HepG2 (cell line): ENCODE results near the gene ASF1B. TPM values are rescaled to one million over a fixed set of nuclear protein-coding genes. Genes with fewer than 3 reads are reported as not detected.

Experiments used
- DMAP1 ChIP-seq: IDR thresholded peaks from 2 replicates; pipeline ENCODE4 v1.6.1; 2016
- DNMT3B ChIP-seq: conservative IDR thresholded peaks from 2 replicates; pipeline ENCODE4 v1.6.1; 2016; ENCODE audit warnings: missing biosample characterization, control low read depth
- HNF1A ChIP-seq, 2 experiments: sonication (generic) in 1 of 2; formaldehyde crosslinking in 1 of 2; IDR thresholded peaks; 2 replicates each; pipeline versions ENCODE4 v1.4.0 to v1.6.1; 2016 to 2020; ENCODE audit warnings: borderline replicate concordance in 1 of 2, low read depth in 1 of 2, mild to moderate bottlenecking in 1 of 2, missing genetic modification reagents in 1 of 2
- HNF4A ChIP-seq: sonication (generic); formaldehyde crosslinking; IDR thresholded peaks from 2 replicates; pipeline ENCODE4 v1.4.0; 2020; ENCODE audit warnings: missing genetic modification reagents
- MIER3 ChIP-seq: IDR thresholded peaks from 2 replicates; pipeline ENCODE4 v1.6.1; 2016; ENCODE audit warnings: missing compliant biosample characterization, borderline replicate concordance
- NCOR1 ChIP-seq: fragments of 200-600 bp; sonication (generic); IDR thresholded peaks from 2 replicates; pipeline ENCODE4 v1.7.0; 2017; ENCODE audit warnings: antibody characterized with exemption, low read length, borderline replicate concordance
- NKX3-1 ChIP-seq: sonication (generic); formaldehyde crosslinking; IDR thresholded peaks from 2 replicates; pipeline ENCODE4 v1.5.0; 2020; ENCODE audit warnings: missing genetic modification reagents
- POLR2A ChIP-seq, 2 experiments: IDR thresholded peaks; 2 replicates each; pipeline ENCODE4 v1.6.1; 2011; ENCODE audit warnings: low read depth in 2 of 2, low read length in 2 of 2, mild to moderate bottlenecking in 1 of 2, moderate library complexity in 1 of 2; ENCODE audit not compliant: insufficient read depth in 1 of 2
- REPIN1 ChIP-seq: sonication (generic); formaldehyde crosslinking; IDR thresholded peaks from 2 replicates; pipeline ENCODE4 v1.8.0; 2022; ENCODE audit warnings: missing genetic modification reagents, low read depth, mild to moderate bottlenecking, borderline replicate concordance
- SP1 ChIP-seq, 2 experiments: fragments of 450-650 bp in 1 of 2; sonication (generic) in 1 of 2; formaldehyde crosslinking in 1 of 2; IDR thresholded peaks; 2 replicates each; pipeline versions ENCODE4 v1.4.0 to v1.6.1; 2016 to 2020; ENCODE audit warnings: missing genetic modification reagents in 1 of 2
- U2AF1 ChIP-seq: fragments of 200-400 bp; formaldehyde crosslinking; optimal IDR thresholded peaks from 2 replicates; pipeline ENCODE3; 2017; ENCODE audit warnings: mild to moderate bottlenecking, low read depth, low read length
- ZGPAT ChIP-seq: IDR thresholded peaks from 2 replicates; pipeline ENCODE4 v1.6.1; 2016; ENCODE audit warnings: mild to moderate bottlenecking
- ZNF18 ChIP-seq: sonication (generic); formaldehyde crosslinking; IDR thresholded peaks from 2 replicates; pipeline ENCODE4 v1.8.0; 2022; ENCODE audit warnings: mild to moderate bottlenecking, missing genetic modification reagents; ENCODE audit not compliant: insufficient replicate concordance
- ZNF501 ChIP-seq: sonication (generic); formaldehyde crosslinking; IDR thresholded peaks from 2 replicates; pipeline ENCODE4 v1.5.1; 2020; ENCODE audit warnings: mild to moderate bottlenecking, moderate library complexity, missing genetic modification reagents
- ZNF556 ChIP-seq: sonication (generic); formaldehyde crosslinking; IDR thresholded peaks from 2 replicates; pipeline ENCODE4 v1.4.0; 2020; ENCODE audit warnings: mild to moderate bottlenecking, missing genetic modification reagents, borderline replicate concordance
- ZNF615 ChIP-seq: sonication (generic); formaldehyde crosslinking; IDR thresholded peaks from 2 replicates; pipeline ENCODE4 v1.5.0; 2020; ENCODE audit warnings: mild to moderate bottlenecking, missing genetic modification reagents, borderline replicate concordance
- ZNF639 ChIP-seq: conservative IDR thresholded peaks from 2 replicates; pipeline ENCODE4 v1.6.1; 2018; ENCODE audit warnings: missing genetic modification reagents
- polyA plus RNA-seq, 8 experiments: library from polyadenylated mRNA; depleted of rRNA in 3 of 8; stranded (reverse) in 7 of 8; unstranded in 1 of 8; fragments of >200 nt; fragmentation: Illumina TruSeq in 4 of 8; extraction: Trizol in 4 of 8; gene quantifications; 2 replicates each; pipeline versions ENCODE4 v1.2.1 to v1.2.3, GENCODE V29; 2011 to 2016; ENCODE audit warnings: low read depth in 4 of 8, missing spikeins in 1 of 8, mixed read lengths in 1 of 8; ENCODE audit not compliant: insufficient read depth in 1 of 8
- total RNA-seq, 5 experiments: library from RNA; depleted of rRNA; stranded (reverse); fragments of >200 nt; fragmentation: Illumina TruSeq; extraction: Trizol; gene quantifications; 2 replicates each; pipeline ENCODE4 v1.2.3, GENCODE V29; 2016; ENCODE audit warnings: low read depth in 1 of 5

ASF1B gene
- total and polyA plus RNA-seq, 2 of the 13 experiments (the other 11 are each of a cell fraction or from before 2014, with no cell fraction given) = 18.2 to 24.8 TPM

- TF ChIP-seq ZNF18 (CRISPR knock-in tag) (peak; percentile 43), ZNF501 (CRISPR knock-in tag) (peak; percentile 80; the same call in 1 of the 2 replicates), ZGPAT (CRISPR knock-in tag) (peak; percentile 85), MIER3 (CRISPR knock-in tag) (0 out of 2 replicates have a peak, but pooled peaks have one; percentile 72), POLR2A (IDR thresholded peaks at IDR 0.05; ENCODE audit: insufficient read depth in 1 of 2, low read depth in 2 of 2, low read length in 2 of 2) (peak; percentile 82 to 87), HNF1A (IDR thresholded peaks at IDR 0.05; ENCODE audit: low read depth) (peak; percentile 25; the same call in 1 of the 2 replicates), HNF1A (CRISPR knock-in tag; IDR thresholded peaks at IDR 0.05; ENCODE audit: borderline replicate concordance) (no peak), NKX3-1 (CRISPR knock-in tag) (no peak), REPIN1 (no peak), DMAP1 (CRISPR knock-in tag) (peak; percentile 48), SP1 (IDR thresholded peaks at IDR 0.05) (no peak), SP1 (CRISPR knock-in tag; IDR thresholded peaks at IDR 0.05) (peak; percentile 95), ZNF615 (CRISPR knock-in tag) (peak; percentile 86; the same call in 1 of the 2 replicates), ZNF639 (CRISPR knock-in tag) (peak; percentile 85; the same call in 1 of the 2 replicates), U2AF1 (peak; percentile 83), NCOR1 (peak; percentile 35), ZNF556 (peak; percentile 53; the same call in 1 of the 2 replicates), HNF4A (CRISPR knock-in tag) (peak; percentile 63), DNMT3B (CRISPR knock-in tag) (no peak; the same call in 1 of the 2 replicates)
Observed at GRCh38 chr19:14080887-14081796, 55.2 kb downstream of the ASF1B start (continued).
